ENCODE results near the gene ULK1.

- no peak for TF ChIP-seq CTCF (IDR thresholded peaks at IDR 0.05)
- no peak for TF ChIP-seq POLR2A (IDR thresholded peaks at IDR 0.05)
These were observed 1.5 kb upstream of the ULK1 start for GRCh38 chr12:131892711-131893604.

All from esophagus squamous epithelium (tissue), 4 donors.